ENCODE results near the gene CS. TPM values are rescaled to one million over a fixed set of nuclear protein-coding genes. Genes with fewer than 3 reads are reported as not detected.

Gene CS
- total RNA-seq, 5 donors from 2014 or later (not counting 1 experiment from before 2014, with no cell fraction given) = 135 to 166 (median 159) TPM

- peaks cover 13 to 46% of the 10 kb centered on the region in 2 donors for H3K36me3 ChIP-seq (ENCODE audit: control insufficient read depth in 2 of 2, extremely low read depth in 1 of 2, insufficient read depth in 1 of 2, low read length in 1 of 2)
- H3K27ac Mint-ChIP-seq = peak overlapping the region; percentile 23 to 74
- no peak overlapping the region for H3K27ac ChIP-seq (ENCODE audit: low read length)
These were observed 43.7 kb downstream of the CS start for GRCh38 chr12:56256326-56256960.

GRCh38 chr12:56255671-56256070 lies 44.5 kb downstream of the CS start:
- peak overlapping the region in 1 of 2 donors; percentile 70 for H3K27ac Mint-ChIP-seq
- Histone ChIP-seq H3K27ac (ENCODE audit: low read length) (no peak overlapping the region), H3K27me3 (replicated peaks in 1 of 2; ENCODE audit: control insufficient read depth in 2 of 2, extremely low read depth in 1 of 2, insufficient read depth in 2 of 2, low read length in 1 of 2) (no peaks in the 10 kb centered on the region), H3K9me3 (no peaks in the 10 kb centered on the region), H3K4me3 (ENCODE audit: control insufficient read depth in 1 of 2, extremely low read depth in 1 of 2, low read length in 1 of 2) (no peak overlapping the region), H3K36me3 (ENCODE audit: control insufficient read depth in 2 of 2, extremely low read depth in 1 of 2, insufficient read depth in 1 of 2, low read length in 1 of 2) (peaks cover 13 to 50% of the 10 kb centered on the region in 2 donors), H3K4me1 (ENCODE audit: control insufficient read depth in 1 of 2, extremely low read depth in 1 of 2, insufficient read depth in 2 of 2, low read length in 2 of 2) (peaks cover 7 to 27% of the 10 kb centered on the region in 2 experiments)
- H3K36me3 Mint-ChIP-seq = peaks cover 40% of the 10 kb centered on the region
- H3K4me3 Mint-ChIP-seq = peak overlapping the region in 1 of 3 donors; percentile 3
- H3K27me3 Mint-ChIP-seq = no peaks in the 10 kb centered on the region
- DNase-seq (no peak), ATAC-seq (replicated peaks in 1 of 4) (no peak)
- WGBS (ENCODE audit: insufficient coverage) = 100% methylated on average over 5 of the region's 7 CpGs
- H3K9me3 Mint-ChIP-seq = no peaks in the 10 kb centered on the region
- POLR2A ChIA-PET = no interaction called here
- CTCF ChIA-PET = interaction anchor here (0.6 to 1.0 kb wide), 2 partner anchors 10 to 115 kb away, joined by 3 to 6 read pairs; no protein-coding TSS in a partner anchor
- H3K4me1 Mint-ChIP-seq = peaks cover 20 to 24% (median 23%) of the 10 kb centered on the region in 3 donors

More at GRCh38 chr12:56256326-56256960, 43.7 kb downstream of the CS start:
- WGBS (ENCODE audit: insufficient coverage) = 100% methylated on average over 1 of the region's 4 CpGs
- H3K9me3 ChIP-seq = no peaks in the 10 kb centered on the region
- Mint-ChIP-seq H3K4me3 (peak overlapping the region; percentile 80 to 90 (median 83)), H3K9me3 (no peaks in the 10 kb centered on the region), H3K4me1 (peaks cover 20 to 24% (median 23%) of the 10 kb centered on the region in 3 donors), H3K36me3 (peaks cover 40% of the 10 kb centered on the region), H3K27me3 (no peaks in the 10 kb centered on the region)
- no peak for DNase-seq
- ATAC-seq (replicated peaks in 1 of 4) = no peak
- peaks cover 7 to 27% of the 10 kb centered on the region in 2 experiments for H3K4me1 ChIP-seq (ENCODE audit: control insufficient read depth in 1 of 2, extremely low read depth in 1 of 2, insufficient read depth in 2 of 2, low read length in 2 of 2)
- ChIA-PET POLR2A (interaction anchor here in 1 of 2 donors (0.6 to 1.1 kb wide), 2 partner anchors 11 to 23 kb away, joined by 3 to 8 read pairs; no protein-coding TSS in a partner anchor), CTCF (interaction anchor here (0.5 to 1.8 kb wide), 7 partner anchors 11 to 247 kb away, joined by 3 to 7 read pairs (median 3); partner anchors contain the start of gene SMARCC2 (in 1 of the 2))
- H3K4me3 ChIP-seq (ENCODE audit: control insufficient read depth in 1 of 2, extremely low read depth in 1 of 2, low read length in 1 of 2) = no peak overlapping the region
- no peaks in the 10 kb centered on the region for H3K27me3 ChIP-seq (replicated peaks in 1 of 2; ENCODE audit: control insufficient read depth in 2 of 2, extremely low read depth in 1 of 2, insufficient read depth in 2 of 2, low read length in 1 of 2)

GRCh38 chr12:56253091-56253490 lies 47.0 kb downstream of the CS start:
- WGBS (ENCODE audit: insufficient coverage) = 97% methylated on average over 9 of the region's 11 CpGs
- Histone ChIP-seq H3K4me3 (ENCODE audit: control insufficient read depth in 1 of 2, extremely low read depth in 1 of 2, low read length in 1 of 2) (no peak overlapping the region), H3K27me3 (replicated peaks in 1 of 2; ENCODE audit: control insufficient read depth in 2 of 2, extremely low read depth in 1 of 2, insufficient read depth in 2 of 2, low read length in 1 of 2) (no peaks in the 10 kb centered on the region), H3K4me1 (ENCODE audit: control insufficient read depth in 1 of 2, extremely low read depth in 1 of 2, insufficient read depth in 2 of 2, low read length in 2 of 2) (peaks cover 4 to 17% of the 10 kb centered on the region in 2 experiments), H3K27ac (ENCODE audit: low read length) (no peak overlapping the region), H3K36me3 (ENCODE audit: control insufficient read depth in 2 of 2, extremely low read depth in 1 of 2, insufficient read depth in 1 of 2, low read length in 1 of 2) (peaks cover 17 to 73% of the 10 kb centered on the region in 2 donors), H3K9me3 (no peaks in the 10 kb centered on the region)
- H3K36me3 Mint-ChIP-seq = peaks cover 44% of the 10 kb centered on the region
- no peak overlapping the region for H3K27ac Mint-ChIP-seq
- ChIA-PET POLR2A (no interaction called here), CTCF (interaction anchor here in 1 of 2 donors (1.3 kb wide), 1 partner anchor 211 kb away, joined by 3 read pairs; no protein-coding TSS in a partner anchor)
- H3K27me3 Mint-ChIP-seq = no peaks in the 10 kb centered on the region
- no peak overlapping the region for H3K4me3 Mint-ChIP-seq
- peaks cover 12 to 18% (median 16%) of the 10 kb centered on the region in 3 donors for H3K4me1 Mint-ChIP-seq
- H3K9me3 Mint-ChIP-seq = no peaks in the 10 kb centered on the region
- DNase-seq (no peak), ATAC-seq (replicated peaks in 1 of 4) (no peak)

GRCh38 chr12:56252649-56253048 lies 47.5 kb downstream of the CS start:
- H3K4me1 ChIP-seq (ENCODE audit: control insufficient read depth in 1 of 2, extremely low read depth in 1 of 2, insufficient read depth in 2 of 2, low read length in 2 of 2) = peaks cover 4 to 16% of the 10 kb centered on the region in 2 experiments
- H3K4me3 Mint-ChIP-seq = no peak overlapping the region
- no peaks in the 10 kb centered on the region for H3K9me3 Mint-ChIP-seq
- H3K36me3 ChIP-seq (ENCODE audit: control insufficient read depth in 2 of 2, extremely low read depth in 1 of 2, insufficient read depth in 1 of 2, low read length in 1 of 2) = peaks cover 17 to 77% of the 10 kb centered on the region in 2 donors
- H3K9me3 ChIP-seq = no peaks in the 10 kb centered on the region
- H3K4me1 Mint-ChIP-seq = peaks cover 12 to 18% (median 16%) of the 10 kb centered on the region in 3 donors
- H3K27me3 Mint-ChIP-seq = no peaks in the 10 kb centered on the region
- H3K27ac ChIP-seq (ENCODE audit: low read length) = no peak overlapping the region
- ATAC-seq (replicated peaks in 1 of 4) (no peak), DNase-seq (no peak)
- ChIA-PET CTCF (interaction anchor here in 1 of 2 donors (1.3 kb wide), 1 partner anchor 212 kb away, joined by 3 read pairs; no protein-coding TSS in a partner anchor), POLR2A (no interaction called here)
- 94% methylated on average over 2 of the region's 3 CpGs for WGBS (ENCODE audit: insufficient coverage)
- no peak overlapping the region for H3K27ac Mint-ChIP-seq
- H3K4me3 ChIP-seq (ENCODE audit: control insufficient read depth in 1 of 2, extremely low read depth in 1 of 2, low read length in 1 of 2) = no peak overlapping the region
- peaks cover 46% of the 10 kb centered on the region for H3K36me3 Mint-ChIP-seq
- no peaks in the 10 kb centered on the region for H3K27me3 ChIP-seq (replicated peaks in 1 of 2; ENCODE audit: control insufficient read depth in 2 of 2, extremely low read depth in 1 of 2, insufficient read depth in 2 of 2, low read length in 1 of 2)

GRCh38 chr12:56248711-56249110 lies 51.4 kb downstream of the CS start:
- no peaks in the 10 kb centered on the region for H3K9me3 ChIP-seq
- H3K9me3 Mint-ChIP-seq = no peaks in the 10 kb centered on the region
- no peak overlapping the region for H3K4me3 Mint-ChIP-seq
- H3K4me1 ChIP-seq (ENCODE audit: control insufficient read depth in 1 of 2, extremely low read depth in 1 of 2, insufficient read depth in 2 of 2, low read length in 2 of 2) = peaks cover 0 to 2% of the 10 kb centered on the region in 2 experiments
- ChIA-PET CTCF (interaction anchor here (0.5 to 1.1 kb wide), 2 partner anchors 9 to 422 kb away, joined by 3 to 4 read pairs; no protein-coding TSS in a partner anchor), POLR2A (no interaction called here)
- ATAC-seq (replicated peaks in 1 of 4) = no peak
- H3K27ac ChIP-seq (ENCODE audit: low read length) = no peak overlapping the region
- DNase-seq = no peak
- H3K27me3 Mint-ChIP-seq = no peaks in the 10 kb centered on the region
- H3K27ac Mint-ChIP-seq = no peak overlapping the region
- peaks cover 47% of the 10 kb centered on the region for H3K36me3 Mint-ChIP-seq
- no peaks in the 10 kb centered on the region for H3K27me3 ChIP-seq (replicated peaks in 1 of 2; ENCODE audit: control insufficient read depth in 2 of 2, extremely low read depth in 1 of 2, insufficient read depth in 2 of 2, low read length in 1 of 2)
- 95% methylated on average over 7 of the region's 8 CpGs for WGBS (ENCODE audit: insufficient coverage)
- H3K4me1 Mint-ChIP-seq = no peaks in the 10 kb centered on the region
- peaks cover 30 to 89% of the 10 kb centered on the region in 2 donors for H3K36me3 ChIP-seq (ENCODE audit: control insufficient read depth in 2 of 2, extremely low read depth in 1 of 2, insufficient read depth in 1 of 2, low read length in 1 of 2)
- no peak overlapping the region for H3K4me3 ChIP-seq (ENCODE audit: control insufficient read depth in 1 of 2, extremely low read depth in 1 of 2, low read length in 1 of 2)

GRCh38 chr12:56247923-56248322 lies 52.2 kb downstream of the CS start:
- H3K9me3 ChIP-seq = no peaks in the 10 kb centered on the region
- peaks cover 44% of the 10 kb centered on the region for H3K36me3 Mint-ChIP-seq
- H3K36me3 ChIP-seq (ENCODE audit: control insufficient read depth in 2 of 2, extremely low read depth in 1 of 2, insufficient read depth in 1 of 2, low read length in 1 of 2) = peaks cover 27 to 89% of the 10 kb centered on the region in 2 donors
- DNase-seq (no peak), ATAC-seq (replicated peaks in 1 of 4) (no peak)
- no peaks in the 10 kb centered on the region for H3K27me3 ChIP-seq (replicated peaks in 1 of 2; ENCODE audit: control insufficient read depth in 2 of 2, extremely low read depth in 1 of 2, insufficient read depth in 2 of 2, low read length in 1 of 2)
- no peak overlapping the region for H3K27ac Mint-ChIP-seq
- H3K27ac ChIP-seq (ENCODE audit: low read length) = no peak overlapping the region
- H3K9me3 Mint-ChIP-seq = no peaks in the 10 kb centered on the region
- POLR2A ChIA-PET = interaction anchor here in 1 of 2 donors (0.7 kb wide), 1 partner anchor 31 kb away, joined by 4 read pairs; no protein-coding TSS in a partner anchor
- H3K4me3 ChIP-seq (ENCODE audit: control insufficient read depth in 1 of 2, extremely low read depth in 1 of 2, low read length in 1 of 2) = no peak overlapping the region
- H3K4me1 Mint-ChIP-seq = no peaks in the 10 kb centered on the region
- CTCF ChIA-PET = no interaction called here
- H3K4me3 Mint-ChIP-seq = no peak overlapping the region
- peaks cover 0 to 2% of the 10 kb centered on the region in 2 experiments for H3K4me1 ChIP-seq (ENCODE audit: control insufficient read depth in 1 of 2, extremely low read depth in 1 of 2, insufficient read depth in 2 of 2, low read length in 2 of 2)
- H3K27me3 Mint-ChIP-seq = no peaks in the 10 kb centered on the region
- 98% methylated on average over 10 of the region's 16 CpGs for WGBS (ENCODE audit: insufficient coverage)
